ENCODE data around the gene STARD10.
A peak's percentile ranks its signal among the peaks of the same experiment; 100 is the strongest.

The STARD10 gene

GRCh38 chr11:72722050-72722748 lies 71.6 kb downstream of the STARD10 start:
- DNase-seq, result peak; percentile 82

DNA sequence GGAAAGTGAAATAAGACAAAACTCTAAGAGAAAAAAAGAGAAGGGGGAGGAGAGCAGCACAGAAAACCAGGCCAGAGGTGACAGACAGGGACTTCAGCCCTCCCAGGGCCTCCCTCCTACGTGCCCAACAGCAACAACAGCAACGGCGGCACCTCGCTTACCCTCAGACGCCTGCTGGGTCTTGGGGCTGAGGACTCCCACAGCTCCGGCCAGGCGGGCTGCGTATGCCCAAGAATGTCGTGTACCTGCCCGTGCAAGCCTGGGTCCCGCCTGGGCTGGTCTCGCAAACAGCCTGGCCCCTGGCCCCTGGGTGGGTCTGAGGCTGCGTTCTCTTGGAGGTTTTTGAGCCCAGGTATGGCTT lies 72.2 kb downstream of the STARD10 start:
- peak; percentile 29 for DNase-seq

DNA sequence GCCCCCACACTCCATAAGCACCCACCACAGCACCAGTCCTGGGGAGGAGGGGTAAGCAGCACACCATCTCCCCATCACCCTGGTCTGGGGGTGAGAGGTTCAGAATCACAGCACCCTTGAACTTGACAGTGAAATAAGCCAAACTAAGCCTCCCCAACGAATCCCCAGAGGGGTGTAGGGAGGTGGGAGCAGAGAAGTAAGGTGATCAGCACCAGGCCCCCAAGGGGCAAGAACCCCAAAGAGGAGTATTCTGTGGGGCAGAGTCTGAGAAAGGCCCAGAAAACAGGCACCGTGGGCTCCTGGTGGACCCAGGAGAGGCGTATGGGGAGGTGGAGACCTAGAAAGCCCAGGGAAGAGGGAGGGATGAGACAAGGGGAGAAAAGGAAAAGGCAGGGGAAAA lies 72.6 kb downstream of the STARD10 start:
- DNase-seq, result no peak

- DNase-seq, result no peak
These were observed 73.1 kb downstream of the STARD10 start for GRCh38 chr11:72720784-72721183.

- DNase-seq, result no peak
These were observed 73.8 kb downstream of the STARD10 start for GRCh38 chr11:72720047-72720446.

DNA sequence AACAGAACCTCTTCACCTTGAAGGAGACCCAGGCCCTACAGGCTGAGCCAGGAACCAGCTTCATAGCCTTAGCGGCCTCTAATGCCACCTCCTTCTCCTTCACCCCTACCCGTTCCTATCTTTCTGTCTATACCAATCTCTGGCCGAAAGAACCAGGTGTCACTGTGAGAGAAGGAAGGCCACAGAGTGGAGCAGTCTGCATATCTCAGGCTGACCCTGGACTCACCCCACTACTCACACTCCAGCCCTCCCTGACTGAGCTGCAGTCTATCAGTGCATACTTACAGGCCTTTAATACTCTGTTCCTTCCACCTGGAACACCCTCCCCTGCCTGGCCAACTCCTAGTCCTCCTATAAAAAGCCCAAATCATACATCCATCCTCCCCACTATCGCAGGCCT lies 74.3 kb downstream of the STARD10 start:
- DNase-seq, result no peak

DNA sequence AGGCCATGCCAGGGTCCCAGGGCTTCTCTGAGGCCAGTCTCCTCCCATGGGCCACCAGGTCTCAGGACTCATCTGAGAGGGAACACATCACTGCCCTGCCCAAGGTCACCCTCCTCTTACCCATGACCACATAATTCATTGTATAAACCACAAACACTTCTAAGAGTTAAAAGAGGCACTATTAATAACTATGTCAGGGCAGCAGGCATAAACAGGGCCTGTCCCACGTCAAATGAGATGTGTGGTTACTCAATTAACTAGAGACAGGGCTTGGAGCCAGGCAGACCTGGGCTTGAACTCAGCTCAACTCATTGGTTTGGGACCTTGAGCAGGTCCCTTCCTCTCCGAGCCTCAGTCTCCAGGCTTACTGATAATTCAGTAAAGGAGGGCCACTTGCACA lies 74.7 kb downstream of the STARD10 start:
- no peak for DNase-seq

GRCh38 chr11:72718101-72718501 lies 75.7 kb downstream of the STARD10 start:
- DNase-seq, result no peak

GRCh38 chr11:72716788-72717435 lies 76.9 kb downstream of the STARD10 start:
- DNase-seq, result no peak

- no peak for DNase-seq
These were observed 77.6 kb downstream of the STARD10 start for GRCh38 chr11:72716290-72716689.

DNA sequence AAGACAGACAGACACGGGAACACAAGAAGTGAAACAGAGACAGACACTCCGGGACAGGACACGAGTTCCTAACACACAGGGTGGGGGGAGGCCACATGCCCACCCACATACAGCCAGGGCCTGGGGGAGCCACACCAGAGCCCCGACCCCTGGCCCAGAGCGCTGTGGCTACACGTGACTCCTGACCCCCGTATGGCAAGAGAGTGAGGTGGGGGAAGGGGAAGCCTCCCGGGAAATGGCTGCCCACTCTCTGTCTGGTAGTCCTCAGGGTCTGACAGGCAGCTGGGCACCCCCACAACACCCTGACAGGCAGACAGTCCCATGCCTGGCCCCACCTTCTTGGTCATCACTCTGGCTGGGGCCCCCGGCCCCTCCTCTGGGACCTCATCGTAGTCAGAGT lies 81.0 kb downstream of the STARD10 start:
- DNase-seq, result no peak

DNA sequence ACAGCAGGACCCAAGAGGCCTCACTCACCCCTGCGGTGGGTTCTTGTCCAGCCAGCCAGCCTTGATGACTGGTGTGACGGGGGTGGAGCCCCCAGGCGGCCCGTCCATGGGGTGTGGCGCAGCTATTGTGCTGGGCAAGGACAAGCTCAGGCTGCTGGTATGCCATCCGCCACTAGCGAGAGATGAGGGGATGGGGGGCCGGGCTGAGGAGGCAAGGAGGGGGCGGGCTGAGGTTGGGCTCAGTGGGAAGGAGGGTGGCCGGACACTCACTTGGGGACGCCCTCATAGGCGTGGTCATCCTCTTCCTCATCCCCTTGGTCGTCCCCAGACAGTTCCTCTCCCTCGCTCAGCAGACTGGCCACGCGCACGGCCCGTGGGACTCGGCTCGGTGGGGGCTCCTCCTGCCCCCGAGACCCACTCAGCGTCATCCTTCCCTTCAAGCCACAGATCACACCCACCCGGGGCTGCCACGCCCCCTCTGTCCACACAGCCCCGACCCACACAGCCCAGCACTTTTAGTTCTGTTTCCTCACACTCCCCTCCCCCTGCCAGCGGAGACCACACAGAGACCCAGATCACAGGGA lies 81.6 kb downstream of the STARD10 start:
- DNase-seq, result no peak

DNA sequence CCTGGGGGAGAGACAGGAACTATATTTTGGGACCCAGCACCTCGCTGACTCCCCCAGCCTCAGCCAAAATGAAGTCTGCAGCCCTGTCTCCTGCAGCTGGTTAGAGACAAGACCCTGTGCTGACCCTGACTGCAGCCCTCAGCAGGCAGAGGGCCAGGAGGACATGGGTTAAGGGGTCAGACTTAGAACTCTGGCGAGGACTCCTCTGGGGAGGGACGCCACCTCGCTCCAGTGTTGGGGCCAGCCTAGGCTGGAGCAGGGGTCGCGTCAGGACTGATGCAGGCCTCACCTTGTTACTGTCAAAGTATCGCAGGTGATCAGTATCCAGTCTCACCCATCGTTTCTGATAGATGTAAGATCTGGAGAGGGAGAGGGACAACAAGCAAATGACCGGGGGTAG lies 82.7 kb downstream of the STARD10 start:
- no peak for DNase-seq

- DNase-seq, result no peak
These were observed 83.6 kb downstream of the STARD10 start for GRCh38 chr11:72710278-72710677.

GRCh38 chr11:72709478-72710238 lies 84.2 kb downstream of the STARD10 start:
- no peak for DNase-seq

DNA sequence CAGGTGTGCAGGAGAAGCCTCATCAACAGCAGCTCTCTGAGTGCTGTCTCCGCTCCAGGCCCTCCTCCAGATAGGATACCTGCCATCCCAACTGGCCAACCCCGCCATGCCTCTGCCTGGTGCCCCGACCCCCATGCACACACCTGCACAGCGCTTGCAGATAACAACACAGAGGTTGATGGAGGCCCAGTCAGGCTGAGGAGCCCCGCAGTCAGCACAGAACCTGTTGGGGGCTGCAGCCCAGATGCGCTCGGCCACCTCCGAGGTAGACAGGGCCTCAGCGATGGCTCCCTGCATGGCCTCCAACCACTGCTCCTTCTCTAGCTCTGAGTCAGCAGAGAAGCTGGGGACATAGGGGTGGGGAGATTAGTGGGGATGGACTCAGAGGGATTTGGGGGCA lies 86.8 kb downstream of the STARD10 start:
- no peak for DNase-seq

DNA sequence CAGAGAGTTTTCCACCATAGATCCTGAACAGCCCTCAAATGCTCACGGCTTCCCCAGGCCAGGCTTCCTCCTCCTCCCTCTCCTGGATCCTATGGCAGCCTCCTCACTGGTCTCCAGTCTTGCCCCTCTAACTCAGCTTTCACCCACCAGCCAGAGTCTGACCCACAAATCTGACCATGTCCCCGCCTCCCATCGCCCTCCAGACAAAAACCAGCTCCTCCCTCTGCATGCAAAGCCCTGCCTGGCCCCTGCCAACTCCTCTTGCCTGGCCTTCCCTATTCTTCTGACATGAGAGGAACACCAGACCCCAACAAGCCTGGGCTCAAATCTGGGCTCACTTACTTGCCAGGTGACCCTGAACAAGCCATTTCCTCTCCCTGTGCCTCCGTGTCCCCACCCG lies 87.3 kb downstream of the STARD10 start:
- DNase-seq, result no peak

DNA sequence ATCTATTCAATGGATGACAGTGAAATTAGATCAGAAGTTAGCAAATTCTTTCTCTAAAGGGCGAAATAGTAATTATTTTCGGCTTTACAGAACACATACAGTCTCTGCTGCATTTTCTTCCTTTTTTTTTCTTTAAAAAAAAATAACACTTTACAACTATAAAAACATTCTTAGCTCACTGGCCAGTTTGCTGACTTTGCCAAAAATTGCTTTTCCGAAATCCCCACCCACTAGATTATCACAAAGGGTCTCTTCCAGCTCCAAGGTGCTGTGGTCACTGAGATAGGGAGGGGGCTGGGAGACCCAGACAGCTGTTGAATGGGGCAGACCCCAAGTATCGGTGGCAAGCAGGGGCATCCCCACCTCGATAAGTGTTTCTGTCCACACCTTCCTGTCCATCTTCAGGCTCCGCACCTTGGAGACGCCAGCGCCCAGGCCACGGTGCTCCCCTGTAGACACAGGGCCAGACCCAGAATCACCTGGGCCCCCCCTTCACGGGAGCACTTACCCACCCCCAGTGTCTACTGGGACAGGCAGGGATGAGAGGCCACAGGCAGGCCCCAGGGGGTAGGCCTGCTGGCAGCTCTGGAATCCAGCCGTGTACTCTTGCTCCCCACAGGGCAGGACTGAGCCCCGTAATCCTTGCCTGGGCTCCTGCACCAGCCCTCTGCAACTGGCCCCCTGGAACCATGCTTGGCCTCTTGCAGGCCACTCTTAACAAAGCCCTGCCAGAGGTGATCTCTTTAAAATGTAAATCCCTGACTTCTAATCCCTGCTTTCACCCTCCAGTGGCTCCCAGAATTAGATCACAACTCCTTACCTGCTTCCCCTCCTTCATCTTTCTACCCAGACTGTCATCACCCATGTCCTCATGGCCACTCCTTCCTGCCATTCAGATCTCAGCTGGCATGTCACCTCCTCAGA lies 88.1 kb downstream of the STARD10 start:
- DNase-seq, result no peak

DNA sequence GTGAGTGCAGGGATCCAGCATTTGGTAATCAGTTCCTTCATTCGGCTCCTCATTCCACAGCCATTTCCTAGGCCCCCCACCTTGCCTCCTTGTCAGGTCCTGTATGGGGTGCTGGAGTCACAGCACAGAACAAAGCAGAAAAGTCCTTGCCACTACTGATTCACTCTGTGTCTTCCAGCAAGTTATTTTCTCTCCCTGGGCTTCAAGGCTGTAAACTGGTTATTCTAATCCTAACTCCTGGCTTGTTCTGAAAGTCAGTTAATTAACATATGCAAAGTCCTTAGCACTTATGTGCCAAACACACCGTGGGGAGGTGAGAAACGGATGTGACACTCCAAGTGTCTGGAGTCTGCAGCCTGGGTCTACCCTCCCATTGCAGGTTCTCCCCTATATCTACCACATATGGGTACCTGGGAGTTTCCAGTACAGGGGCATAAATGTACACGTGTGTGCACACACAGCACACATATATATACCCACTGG lies 89.0 kb downstream of the STARD10 start:
- no peak for DNase-seq

Measured in activated effector memory CD4-positive, alpha-beta T cell treated with Interleukin-2 at 50 U/mL for 16 hours (primary cell).